NB4 (cell line): ENCODE measurements around the gene SCMH1.

Experiments used
- DNase-seq: peaks from one replicate; pipeline ENCODE4 v3.0.0; 2010; ENCODE audit warnings: low read depth
- H3K4me3 ChIP-seq: one replicate; pipeline ENCODE4 v1.5.1; 2011; ENCODE audit warnings: mild to moderate bottlenecking, low read depth, low read length, moderate library complexity
- CTCF ChIP-seq: IDR thresholded peaks from one replicate; pipeline ENCODE4 v1.5.1; 2012; ENCODE audit warnings: low read depth, low read length
- MYC ChIP-seq: IDR thresholded peaks from 2 replicates; pipeline ENCODE4 v1.6.1; 2011; ENCODE audit warnings: low read depth, low read length
- POLR2A ChIP-seq: IDR thresholded peaks from 2 replicates; pipeline ENCODE4 v1.6.1; 2011; ENCODE audit warnings: mild to moderate bottlenecking; ENCODE audit not compliant: insufficient read length; ENCODE audit errors: extremely low read depth
- TF ChIP-seq, protein P1 (sequence below): IDR thresholded peaks from 2 replicates; pipeline ENCODE4 v1.6.1; 2011; ENCODE audit warnings: low read depth, low read length

The SCMH1 gene

GRCh38 chr1:40998668-40999067 is 243.4 kb downstream of the SCMH1 start:
- TF ChIP-seq, protein P1, sequence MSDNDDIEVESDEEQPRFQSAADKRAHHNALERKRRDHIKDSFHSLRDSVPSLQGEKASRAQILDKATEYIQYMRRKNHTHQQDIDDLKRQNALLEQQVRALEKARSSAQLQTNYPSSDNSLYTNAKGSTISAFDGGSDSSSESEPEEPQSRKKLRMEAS, result no peak
- no peak for TF ChIP-seq MYC
- no peak overlapping the region for H3K4me3 ChIP-seq
- DNase-seq, result no peak

- no peak for DNase-seq
- no peak overlapping the region for H3K4me3 ChIP-seq
- TF ChIP-seq, protein P1, result no peak
- TF ChIP-seq MYC (no peak), CTCF (no peak), POLR2A (no peak)
Measured at GRCh38 chr1:40997096-40997495, 245.0 kb downstream of the SCMH1 start.

- no peak overlapping the region for H3K4me3 ChIP-seq
- no peak for DNase-seq
- TF ChIP-seq POLR2A, result no peak
- TF ChIP-seq MYC, result no peak
- TF ChIP-seq, protein P1, result no peak
- no peak for TF ChIP-seq CTCF
Measured at GRCh38 chr1:40989066-40989465, 253.0 kb downstream of the SCMH1 start.

- DNase-seq, result no peak
- H3K4me3 ChIP-seq, result no peak overlapping the region
- TF ChIP-seq MYC (no peak), POLR2A (no peak), CTCF (no peak)
- TF ChIP-seq, protein P1, result no peak
Measured at GRCh38 chr1:40988280-40988679, 253.8 kb downstream of the SCMH1 start.

DNA sequence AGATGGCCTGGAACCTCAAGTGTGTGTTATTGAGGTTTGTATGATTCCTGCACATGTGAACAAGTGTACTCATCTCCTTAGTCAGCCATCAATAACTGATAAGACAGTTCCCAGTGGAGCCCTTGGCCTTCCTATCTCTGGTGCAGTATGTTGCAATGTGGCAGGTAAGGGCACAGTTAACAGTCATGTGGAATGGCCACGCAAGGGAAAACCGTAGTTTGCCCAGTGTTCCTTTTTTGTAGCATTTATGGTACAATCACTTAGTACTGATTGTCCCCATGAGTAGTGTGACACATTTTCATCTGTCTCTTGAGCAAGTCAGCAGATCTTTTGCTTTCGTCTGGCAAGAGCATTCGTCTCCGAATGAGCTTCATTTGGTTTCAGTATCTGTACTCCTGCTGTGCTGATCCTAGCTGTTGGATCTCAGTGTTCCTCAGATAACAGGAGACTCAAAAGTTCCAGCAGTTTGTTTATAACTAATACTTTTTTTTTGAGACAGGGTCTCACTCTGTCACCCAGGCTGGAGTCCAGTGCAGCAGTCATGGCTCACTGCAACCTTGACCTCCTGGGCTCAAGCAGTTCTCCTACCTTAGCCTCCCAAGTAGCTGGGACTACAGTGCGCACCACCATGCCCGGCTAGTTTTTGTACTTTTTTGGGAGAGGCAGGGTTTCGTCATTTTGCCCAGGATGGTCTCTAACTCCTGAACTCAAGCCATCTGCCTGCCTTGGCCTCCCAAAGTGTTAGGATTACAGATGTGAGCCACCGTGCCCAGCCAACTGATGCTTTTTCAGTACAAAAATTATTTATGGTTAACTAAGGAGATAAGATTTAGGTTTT is 254.4 kb downstream of the SCMH1 start:
- H3K4me3 ChIP-seq, result no peak overlapping the region
- DNase-seq, result no peak
- TF ChIP-seq, protein P1, result no peak
- no peak for TF ChIP-seq POLR2A
- no peak for TF ChIP-seq CTCF
- TF ChIP-seq MYC, result no peak

- H3K4me3 ChIP-seq, result no peak overlapping the region
- no peak for TF ChIP-seq MYC
- TF ChIP-seq CTCF, result no peak
- TF ChIP-seq, protein P1, result no peak
- no peak for TF ChIP-seq POLR2A
- no peak for DNase-seq
Measured at GRCh38 chr1:40986956-40987355, 255.2 kb downstream of the SCMH1 start.
